Epithelial cell of esophagus (primary cell): ENCODE results near the gene BECN2.
"Not testable (repeated sequence)": the region's sequence is repeated elsewhere in the genome, so short reads cannot be mapped to it uniquely, and the experiment has no call there.

Source experiments
- DNase-seq: peaks from one replicate; pipeline ENCODE4 v3.0.0; 2010; ENCODE audit warnings: low read depth
- H3K4me3 ChIP-seq: 2 replicates; pipeline ENCODE4 v1.5.1; 2011; ENCODE audit warnings: mild to moderate bottlenecking, low read length, control low read depth
- TF ChIP-seq, protein P1 (sequence below): IDR thresholded peaks from 2 replicates; pipeline ENCODE4 v1.5.1; 2011; ENCODE audit warnings: low read depth, mild to moderate bottlenecking, low read length, control low read depth, inconsistent platforms; ENCODE audit not compliant: insufficient read depth; ENCODE audit errors: missing control alignments

The BECN2 gene

DNA sequence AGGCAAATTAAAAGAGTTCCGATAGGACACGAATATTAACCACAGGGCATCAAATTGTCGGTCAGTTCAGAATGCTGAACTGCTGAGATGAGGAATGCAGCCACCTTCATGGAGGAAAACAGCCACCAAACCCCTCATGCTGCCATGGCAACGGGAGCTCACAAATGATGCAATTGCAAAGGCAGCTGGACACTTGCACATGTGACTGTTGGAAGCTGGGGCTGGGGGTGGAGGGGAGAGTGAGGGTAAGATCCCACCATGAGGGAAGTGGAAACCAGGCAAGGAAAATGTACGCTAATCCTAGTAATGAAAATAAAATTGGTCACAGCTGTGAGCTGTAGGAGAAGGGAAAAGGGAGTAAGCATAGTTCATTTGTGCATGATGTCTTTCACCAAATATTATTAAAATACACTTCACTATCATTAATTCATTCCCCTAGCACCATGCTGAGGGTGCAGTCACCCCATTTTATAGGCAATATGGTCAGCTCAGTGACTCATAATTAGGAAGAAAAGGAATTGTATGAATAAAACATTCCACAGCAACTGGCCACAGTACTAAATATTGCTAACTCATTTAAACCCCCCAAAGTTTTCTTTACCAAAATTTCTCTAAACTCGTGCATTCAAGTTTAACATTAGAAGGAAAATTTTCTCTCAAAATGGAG is 15.3 kb downstream of the BECN2 start:
- H3K4me3 ChIP-seq: no peak overlapping the region
- no peak for DNase-seq
- TF ChIP-seq, protein P1, sequence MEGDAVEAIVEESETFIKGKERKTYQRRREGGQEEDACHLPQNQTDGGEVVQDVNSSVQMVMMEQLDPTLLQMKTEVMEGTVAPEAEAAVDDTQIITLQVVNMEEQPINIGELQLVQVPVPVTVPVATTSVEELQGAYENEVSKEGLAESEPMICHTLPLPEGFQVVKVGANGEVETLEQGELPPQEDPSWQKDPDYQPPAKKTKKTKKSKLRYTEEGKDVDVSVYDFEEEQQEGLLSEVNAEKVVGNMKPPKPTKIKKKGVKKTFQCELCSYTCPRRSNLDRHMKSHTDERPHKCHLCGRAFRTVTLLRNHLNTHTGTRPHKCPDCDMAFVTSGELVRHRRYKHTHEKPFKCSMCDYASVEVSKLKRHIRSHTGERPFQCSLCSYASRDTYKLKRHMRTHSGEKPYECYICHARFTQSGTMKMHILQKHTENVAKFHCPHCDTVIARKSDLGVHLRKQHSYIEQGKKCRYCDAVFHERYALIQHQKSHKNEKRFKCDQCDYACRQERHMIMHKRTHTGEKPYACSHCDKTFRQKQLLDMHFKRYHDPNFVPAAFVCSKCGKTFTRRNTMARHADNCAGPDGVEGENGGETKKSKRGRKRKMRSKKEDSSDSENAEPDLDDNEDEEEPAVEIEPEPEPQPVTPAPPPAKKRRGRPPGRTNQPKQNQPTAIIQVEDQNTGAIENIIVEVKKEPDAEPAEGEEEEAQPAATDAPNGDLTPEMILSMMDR: no peak

DNA sequence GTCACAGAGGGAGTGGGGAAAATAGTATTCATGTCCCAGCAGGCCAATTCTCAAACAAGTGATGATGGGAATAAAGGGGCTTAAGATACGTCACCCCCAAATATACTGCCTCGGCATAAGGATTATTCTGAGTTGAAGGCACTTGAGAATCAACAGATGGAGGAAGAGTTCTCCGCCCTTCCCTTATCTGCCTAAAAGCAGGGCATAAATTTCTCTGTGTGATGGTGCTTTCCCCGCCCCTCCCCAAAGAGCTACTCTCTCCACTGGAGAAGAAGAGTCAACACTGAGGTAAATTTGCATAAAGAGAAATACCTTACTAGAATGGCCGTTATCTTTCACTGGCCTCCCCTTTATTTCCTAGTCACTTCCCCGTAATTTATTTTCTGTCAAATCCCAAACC is 18.7 kb downstream of the BECN2 start:
- TF ChIP-seq, protein P1: no peak
- no peak for DNase-seq
- H3K4me3 ChIP-seq: no peak overlapping the region

DNA sequence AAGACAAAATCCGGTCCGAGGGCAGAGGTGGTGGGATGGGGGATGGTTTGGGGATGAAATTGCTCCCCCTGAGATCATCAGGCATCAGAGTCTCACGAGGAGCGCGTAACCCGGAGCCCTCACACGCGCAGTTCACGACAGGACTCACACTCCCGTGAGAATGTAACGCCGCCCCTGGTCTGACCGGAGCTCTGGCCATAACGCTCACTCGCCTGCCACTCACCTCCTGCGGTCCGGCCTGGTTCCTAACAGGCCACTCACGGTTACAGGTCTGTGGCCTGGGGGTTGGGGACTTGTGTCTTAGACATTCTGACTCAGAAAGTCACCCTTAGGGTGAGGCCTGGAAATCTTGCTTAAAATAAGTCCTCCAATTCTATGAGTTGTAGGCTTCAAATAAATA is 21.5 kb downstream of the BECN2 start:
- no peak for DNase-seq
- H3K4me3 ChIP-seq: no peak overlapping the region
- TF ChIP-seq, protein P1: no peak

DNA sequence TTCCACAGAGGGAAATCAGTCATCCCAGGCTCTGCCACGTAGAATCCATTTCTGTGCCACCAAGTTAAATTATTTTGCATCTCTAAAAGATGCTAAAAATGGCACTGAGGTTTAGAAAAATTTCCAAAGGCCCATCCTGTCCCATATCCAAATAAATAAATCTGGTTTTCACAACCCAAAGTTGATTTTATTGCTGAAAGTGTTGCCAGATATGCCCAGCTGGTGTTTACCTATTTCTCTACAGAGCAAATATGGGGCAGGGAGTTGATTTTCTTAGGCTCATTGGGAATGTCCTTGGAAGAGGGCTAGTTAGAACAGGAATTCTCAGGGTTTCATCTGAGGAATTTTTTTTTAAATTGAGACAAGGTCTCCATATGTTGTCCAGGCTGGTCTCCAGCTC is 22.4 kb downstream of the BECN2 start:
- TF ChIP-seq, protein P1: no peak
- no peak overlapping the region for H3K4me3 ChIP-seq
- DNase-seq: no peak

GRCh38 chr1:241985787-241986186 is 28.2 kb downstream of the BECN2 start:
- TF ChIP-seq, protein P1: peak; percentile 58
- DNase-seq: peak; percentile 43
- no peak overlapping the region for H3K4me3 ChIP-seq

DNA sequence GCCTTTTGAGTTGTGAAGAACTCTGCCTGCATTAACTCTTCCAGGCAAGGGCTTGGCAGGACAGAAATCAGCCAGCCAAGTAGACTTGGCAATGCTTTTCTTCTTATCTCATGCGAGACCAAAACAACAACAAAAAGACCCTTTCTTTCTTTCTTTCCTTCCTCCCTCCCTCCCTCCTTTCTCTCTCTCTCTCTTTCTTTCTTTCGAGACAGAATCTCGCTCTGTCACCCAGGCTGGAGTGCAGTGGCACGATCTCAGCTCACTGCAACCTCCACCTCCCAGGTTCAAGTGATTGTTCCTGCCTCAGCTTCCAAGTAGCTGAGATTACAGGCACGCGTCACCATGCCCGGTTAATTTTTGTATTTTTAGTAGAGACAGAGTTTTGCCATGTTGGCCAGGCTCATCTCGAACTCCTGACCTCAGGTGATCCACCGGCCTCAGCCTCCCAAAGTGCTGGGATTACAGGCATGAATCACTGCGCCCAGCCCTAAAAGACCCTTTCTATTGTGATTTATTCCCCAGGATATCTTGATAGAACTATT is 30.9 kb downstream of the BECN2 start:
- H3K4me3 ChIP-seq, DNase-seq: not testable (repeated sequence)

GRCh38 chr1:241990040-241990439 is 32.5 kb downstream of the BECN2 start:
- no peak overlapping the region for H3K4me3 ChIP-seq
- TF ChIP-seq, protein P1: no peak
- peak; percentile 7 for DNase-seq
